Kidney epithelial cell (primary cell): Measurements from ENCODE around the gene ACTN4. TPM values are rescaled to one million over a fixed set of nuclear protein-coding genes. Genes with fewer than 3 reads are reported as not detected.

ENCODE experiments used
- DNase-seq: peaks from one replicate; pipeline ENCODE4 v3.0.0-alpha.2; 2010; ENCODE audit warnings: low read depth
- H3K27me3 ChIP-seq: 2 replicates; pipeline ENCODE4 v1.6.0; 2011; ENCODE audit warnings: low read length; ENCODE audit not compliant: control insufficient read depth, insufficient read depth
- H3K36me3 ChIP-seq: 2 replicates; pipeline ENCODE4 v1.5.1; 2011; ENCODE audit warnings: low read length; ENCODE audit not compliant: control insufficient read depth, insufficient read depth
- H3K4me3 ChIP-seq: 2 replicates; pipeline ENCODE4 v1.5.1; 2011; ENCODE audit warnings: low read depth, mild to moderate bottlenecking, control low read depth, low read length
- CTCF ChIP-seq: IDR thresholded peaks from 2 replicates; pipeline ENCODE4 v1.5.1; 2011; ENCODE audit warnings: mild to moderate bottlenecking, moderate library complexity, low read length, control low read depth, inconsistent platforms; ENCODE audit not compliant: insufficient read depth, poor library complexity, severe bottlenecking
- total RNA-seq: library from RNA; depleted of rRNA; stranded (reverse); fragments of >200 nt; gene quantifications from 2 replicates; pipeline ENCODE4 v1.2.3, GENCODE V29; 2015

Gene ACTN4
- total RNA-seq, 1 donor from 2014 or later, result 821 TPM

DNA sequence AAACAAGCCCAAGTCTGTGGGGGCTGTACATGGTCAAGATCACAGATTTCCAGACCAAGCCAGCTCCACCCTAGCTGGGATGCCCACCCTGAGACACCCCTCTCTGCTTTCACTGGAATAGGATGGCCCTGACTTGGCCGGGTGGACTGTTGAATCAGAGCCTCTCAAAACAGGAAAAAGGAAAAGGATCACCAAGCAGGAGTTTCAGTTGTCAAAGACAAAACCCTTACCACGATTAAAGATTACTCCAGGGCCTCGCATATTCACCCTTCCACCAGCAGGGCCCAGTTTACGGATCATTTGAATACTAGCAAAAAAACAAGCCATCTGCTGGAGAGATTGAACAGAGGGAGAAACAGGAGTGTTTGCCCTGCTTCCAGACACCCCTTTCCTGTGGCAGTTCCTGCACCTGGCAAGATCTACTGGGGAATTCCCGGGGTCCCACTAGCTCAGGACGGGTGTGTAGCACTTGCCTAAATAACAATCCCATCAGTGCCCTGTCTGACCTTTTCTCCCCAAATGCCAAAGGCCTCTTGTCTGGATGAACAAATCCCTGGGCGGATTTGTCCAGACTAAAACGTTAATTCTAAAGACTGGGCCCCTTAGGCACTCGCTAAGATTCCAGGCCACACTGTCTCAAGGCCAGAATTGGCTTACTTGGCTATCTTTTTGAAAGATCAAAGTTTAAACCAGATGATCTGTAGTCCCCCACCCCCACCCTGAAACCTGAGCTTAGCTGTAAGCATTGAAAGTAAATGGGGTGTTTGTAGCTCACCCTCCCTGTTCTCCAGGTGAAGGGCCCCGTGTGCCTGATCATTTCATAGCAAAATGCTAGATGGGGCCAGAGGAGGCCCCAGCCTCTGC is 38.4 kb downstream of the ACTN4 start:
- Histone ChIP-seq H3K4me3 (no peak overlapping the region), H3K27me3 (no peaks in the 10 kb centered on the region), H3K36me3 (no peaks in the 10 kb centered on the region)
- peak; percentile 53 for TF ChIP-seq CTCF
- DNase-seq, result no peak

DNA sequence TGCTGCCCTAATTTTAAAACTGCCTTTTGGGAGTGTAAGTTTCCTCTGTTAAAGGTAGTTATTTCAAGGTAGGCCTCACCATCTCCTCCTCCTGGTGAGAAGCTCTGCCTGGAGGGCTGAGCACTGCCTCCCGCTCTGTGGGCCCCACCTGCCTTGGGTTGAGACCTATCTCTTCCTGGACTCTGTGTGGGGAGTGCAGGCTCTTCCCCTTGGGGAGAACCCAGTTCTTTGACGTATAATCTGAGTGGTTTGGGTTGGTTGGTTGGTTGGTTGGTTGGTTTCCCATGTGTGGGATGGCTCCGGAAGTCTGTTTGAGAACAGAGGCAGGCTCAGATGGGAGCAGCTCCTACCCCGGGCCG is 39.1 kb downstream of the ACTN4 start:
- H3K27me3 ChIP-seq, result no peaks in the 10 kb centered on the region
- no peak for TF ChIP-seq CTCF
- H3K4me3 ChIP-seq, result no peak overlapping the region
- DNase-seq, result no peak
- H3K36me3 ChIP-seq, result no peaks in the 10 kb centered on the region

- H3K36me3 ChIP-seq, result no peaks in the 10 kb centered on the region
- DNase-seq, result no peak
- no peaks in the 10 kb centered on the region for H3K27me3 ChIP-seq
- no peak overlapping the region for H3K4me3 ChIP-seq
- no peak for TF ChIP-seq CTCF
Observed at GRCh38 chr19:38687837-38688378, 40.5 kb downstream of the ACTN4 start.

- Histone ChIP-seq H3K27me3 (no peaks in the 10 kb centered on the region), H3K4me3 (no peak overlapping the region), H3K36me3 (no peaks in the 10 kb centered on the region)
- no peak for TF ChIP-seq CTCF
- no peak for DNase-seq
Observed at GRCh38 chr19:38690146-38690545, 42.7 kb downstream of the ACTN4 start.

- TF ChIP-seq CTCF, result no peak
- DNase-seq, result no peak
- no peaks in the 10 kb centered on the region for H3K36me3 ChIP-seq
- H3K27me3 ChIP-seq, result no peaks in the 10 kb centered on the region
- no peak overlapping the region for H3K4me3 ChIP-seq
Observed at GRCh38 chr19:38690832-38691231, 43.4 kb downstream of the ACTN4 start.
